Measurements from ENCODE around the gene HIVEP2.

- TF ChIP-seq EZH2phosphoT487 (IDR thresholded peaks at IDR 0.05; ENCODE audit: insufficient read depth, low read depth) (no peak), EZH2 (IDR thresholded peaks at IDR 0.05; ENCODE audit: insufficient read depth, poor library complexity, severe bottlenecking) (no peak)
Observed at GRCh38 chr6:142942238-142942637, 2.7 kb downstream of the HIVEP2 start.
